ENCODE data around the gene TCF3. TPM values are rescaled to one million over a fixed set of nuclear protein-coding genes. Genes with fewer than 3 reads are reported as not detected.

TCF3 gene
- total RNA-seq, 6 experiments from 2014 or later: 11.0 to 30.1 (median 15.9) TPM

GRCh38 chr19:1610579-1610978, 41.8 kb downstream of the TCF3 start:
- no peak for DNase-seq
- intact Hi-C loops (cut with DNase I): no loop called here
- WGBS (ENCODE audit: insufficient coverage, low coverage, low lambda C conversion rate, missing lambda C conversion rate): 85% methylated on average over 7 of the region's 11 CpGs

GRCh38 chr19:1609680-1610474, 42.5 kb downstream of the TCF3 start:
- TF ChIP-seq POLR2A (IDR thresholded peaks at IDR 0.05) (no peak), CTCF (IDR thresholded peaks at IDR 0.05) (no peak)
- peaks cover 0 to 11% (median 0%) of the 10 kb centered on the region in 4 donors for H3K36me3 ChIP-seq
- intact Hi-C loops (cut with DNase I): no loop called here

More at GRCh38 chr19:1610579-1610978, 41.8 kb downstream of the TCF3 start:
- H3K36me3 ChIP-seq: peaks cover 0 to 11% (median 0%) of the 10 kb centered on the region in 4 donors
- no peaks in the 10 kb centered on the region for H3K27me3 ChIP-seq
- ATAC-seq: no peak
- H3K4me1 ChIP-seq: peaks cover 0 to 9% (median 4%) of the 10 kb centered on the region in 4 donors
- no peak overlapping the region for H3K4me3 ChIP-seq
- no peak overlapping the region for H3K27ac ChIP-seq
- H3K9me3 ChIP-seq: no peaks in the 10 kb centered on the region
- TF ChIP-seq CTCF (IDR thresholded peaks at IDR 0.05) (no peak), POLR2A (IDR thresholded peaks at IDR 0.05) (no peak)

GRCh38 chr19:1609103-1609396, 43.4 kb downstream of the TCF3 start:
- 69% methylated on average over 4 of the region's 10 CpGs for WGBS (ENCODE audit: insufficient coverage, low coverage, low lambda C conversion rate, missing lambda C conversion rate)
- Histone ChIP-seq H3K9me3 (no peaks in the 10 kb centered on the region), H3K27ac (no peak overlapping the region), H3K27me3 (no peaks in the 10 kb centered on the region), H3K4me3 (no peak overlapping the region), H3K36me3 (peaks cover 0 to 11% (median 0%) of the 10 kb centered on the region in 4 donors), H3K4me1 (peaks cover 0 to 13% (median 4%) of the 10 kb centered on the region in 4 donors)
- intact Hi-C loops (cut with DNase I): no loop called here
- DNase-seq (no peak), ATAC-seq (no peak)
- TF ChIP-seq POLR2A (IDR thresholded peaks at IDR 0.05): no peak
- TF ChIP-seq CTCF (IDR thresholded peaks at IDR 0.05): no peak

More at GRCh38 chr19:1609680-1610474, 42.5 kb downstream of the TCF3 start:
- Histone ChIP-seq H3K27me3 (no peaks in the 10 kb centered on the region), H3K9me3 (no peaks in the 10 kb centered on the region), H3K4me3 (no peak overlapping the region), H3K4me1 (peaks cover 0 to 9% (median 4%) of the 10 kb centered on the region in 4 donors), H3K27ac (no peak overlapping the region)
- DNase-seq (peak in 1 of 3 donors; percentile 53), ATAC-seq (no peak)
- WGBS (ENCODE audit: insufficient coverage, low coverage, low lambda C conversion rate, missing lambda C conversion rate): 92% methylated on average over 2 of the region's 16 CpGs

GRCh38 chr19:1608359-1609102, 43.9 kb downstream of the TCF3 start:
- no peak for TF ChIP-seq CTCF (IDR thresholded peaks at IDR 0.05)
- no peak for TF ChIP-seq POLR2A (IDR thresholded peaks at IDR 0.05)
- Histone ChIP-seq H3K4me1 (peaks cover 0 to 18% (median 4%) of the 10 kb centered on the region in 4 donors), H3K36me3 (peaks cover 0 to 11% (median 0%) of the 10 kb centered on the region in 4 donors), H3K27ac (no peak overlapping the region), H3K4me3 (no peak overlapping the region), H3K27me3 (no peaks in the 10 kb centered on the region), H3K9me3 (no peaks in the 10 kb centered on the region)
- WGBS (ENCODE audit: insufficient coverage, low coverage, low lambda C conversion rate, missing lambda C conversion rate): 74% methylated on average over 10 of the region's 23 CpGs
- intact Hi-C loops (cut with DNase I): no loop called here
- DNase-seq: no peak
- no peak for ATAC-seq
